WTC11 (cell line): Measurements from ENCODE around the gene MS4A13. TPM values are rescaled to one million over a fixed set of nuclear protein-coding genes. Genes with fewer than 3 reads are reported as not detected.
"Not testable (repeated sequence)": the region's sequence is repeated elsewhere in the genome, so short reads cannot be mapped to it uniquely, and the experiment has no call there.

Experiments used
- ATAC-seq: fragments of 200-7000 bp; cut with Tn5 transposase; 2 replicates; pipeline ENCODE4 v1.10.0; 2021; ENCODE audit warnings: mild to moderate bottlenecking, moderate library complexity
- CTCF ChIA-PET: fragments of 300-600 bp; sonication (Branson Sonifier 250); formaldehyde crosslinking; loops from one replicate; lab custom pipeline; 2021; ENCODE audit warnings: antibody characterized with exemption; lab: Charles Lee
- POLR2A ChIA-PET: fragments of 350-600 bp; sonication (Branson Sonifier 250); formaldehyde crosslinking; loops from one replicate; lab custom pipeline; 2021; ENCODE audit warnings: antibody characterized with exemption; lab: Charles Lee
- DNase-seq: peaks from one replicate; pipeline ENCODE4 v3.0.0; 2021; ENCODE audit warnings: low spot score
- H3K27ac Mint-ChIP-seq: 2 replicates; pipeline ENCODE4 v1.8.0; 2021; ENCODE audit warnings: mixed read lengths
- H3K27me3 Mint-ChIP-seq: 2 replicates; pipeline ENCODE4 v1.8.0; 2021; ENCODE audit warnings: low read depth, mild to moderate bottlenecking, moderate library complexity, mixed read lengths
- H3K36me3 Mint-ChIP-seq: 2 replicates; pipeline ENCODE4 v1.8.0; 2021; ENCODE audit warnings: mixed read lengths
- H3K4me1 Mint-ChIP-seq: 2 replicates; pipeline ENCODE4 v1.8.0; 2022; ENCODE audit warnings: mixed read lengths
- H3K4me3 Mint-ChIP-seq: 2 replicates; pipeline ENCODE4 v1.8.0; 2021; ENCODE audit warnings: mild to moderate bottlenecking, moderate library complexity, mixed read lengths
- H3K9me3 Mint-ChIP-seq: 2 replicates; pipeline ENCODE4 v1.8.0; 2021; ENCODE audit warnings: mixed read lengths
- ARID4B ChIP-seq: sonication (generic); formaldehyde crosslinking; IDR thresholded peaks from 2 replicates; pipeline ENCODE4 v1.8.0; 2023; ENCODE audit warnings: missing genetic modification reagents, mild to moderate bottlenecking, borderline replicate concordance
- ATF1 ChIP-seq: sonication (generic); formaldehyde crosslinking; IDR thresholded peaks from 2 replicates; pipeline ENCODE4 v1.8.1; 2023; ENCODE audit warnings: mild to moderate bottlenecking, moderate library complexity, missing genetic modification reagents
- CBFB ChIP-seq: sonication (generic); formaldehyde crosslinking; IDR thresholded peaks from 2 replicates; pipeline ENCODE4 v1.8.1; 2022; ENCODE audit warnings: mild to moderate bottlenecking, low read depth, missing genetic modification reagents
- E2F4 ChIP-seq: sonication (generic); formaldehyde crosslinking; IDR thresholded peaks from 2 replicates; pipeline ENCODE4 v1.8.1; 2022; ENCODE audit warnings: low read depth, mild to moderate bottlenecking, moderate library complexity, missing genetic modification reagents, borderline replicate concordance
- ELF4 ChIP-seq: sonication (generic); formaldehyde crosslinking; IDR thresholded peaks from 2 replicates; pipeline ENCODE4 v1.8.1; 2022; ENCODE audit warnings: low read depth, mild to moderate bottlenecking, moderate library complexity, missing genetic modification reagents
- ESRRA ChIP-seq: sonication (generic); formaldehyde crosslinking; IDR thresholded peaks from 2 replicates; pipeline ENCODE4 v1.8.1; 2022; ENCODE audit warnings: mild to moderate bottlenecking, missing genetic modification reagents, borderline replicate concordance
- HMGA2 ChIP-seq: fragments of 250-450 bp; sonication (Bioruptor Pico); IDR thresholded peaks from 2 replicates; pipeline ENCODE4 v1.4.0; 2021; ENCODE audit warnings: mild to moderate bottlenecking, moderate library complexity
- RELA ChIP-seq: sonication (generic); formaldehyde crosslinking; IDR thresholded peaks from 2 replicates; pipeline ENCODE4 v1.8.1; 2022; ENCODE audit warnings: missing genetic modification reagents, mild to moderate bottlenecking, borderline replicate concordance
- SMAD3 ChIP-seq: sonication (generic); formaldehyde crosslinking; IDR thresholded peaks from 2 replicates; pipeline ENCODE4 v1.8.0; 2022; ENCODE audit warnings: missing genetic modification reagents, mild to moderate bottlenecking, borderline replicate concordance
- SMAD4 ChIP-seq: sonication (generic); formaldehyde crosslinking; IDR thresholded peaks from 2 replicates; pipeline ENCODE4 v1.8.0; 2022; ENCODE audit warnings: mild to moderate bottlenecking, missing genetic modification reagents
- SOX15 ChIP-seq: fragments of 250-450 bp; sonication (Bioruptor Pico); IDR thresholded peaks from 2 replicates; pipeline ENCODE4 v1.9.0; 2021; ENCODE audit warnings: mild to moderate bottlenecking
- TEAD4 ChIP-seq: sonication (generic); formaldehyde crosslinking; IDR thresholded peaks from 2 replicates; pipeline ENCODE4 v1.8.0; 2022; ENCODE audit warnings: mild to moderate bottlenecking, missing genetic modification reagents
- TP53 ChIP-seq: sonication (generic); formaldehyde crosslinking; IDR thresholded peaks from 2 replicates; pipeline ENCODE4 v1.8.1; 2023; ENCODE audit warnings: mild to moderate bottlenecking, missing genetic modification reagents
- ZNF138 ChIP-seq: sonication (generic); formaldehyde crosslinking; conservative IDR thresholded peaks from 2 replicates; pipeline ENCODE4 v1.8.1; 2022; ENCODE audit warnings: mild to moderate bottlenecking, moderate library complexity, missing genetic modification reagents
- ZNF219 ChIP-seq: sonication (generic); formaldehyde crosslinking; IDR thresholded peaks from 2 replicates; pipeline ENCODE4 v1.8.0; 2023; ENCODE audit warnings: missing genetic modification reagents, mild to moderate bottlenecking, borderline replicate concordance
- ZNF425 ChIP-seq: fragments of 250-450 bp; sonication (Bioruptor Pico); conservative IDR thresholded peaks from 2 replicates; pipeline ENCODE4 v1.9.0; 2021; ENCODE audit warnings: mild to moderate bottlenecking
- ZNF671 ChIP-seq: fragments of 250-450 bp; sonication (Bioruptor Pico); IDR thresholded peaks from 2 replicates; pipeline ENCODE4 v1.8.0; 2021; ENCODE audit warnings: mild to moderate bottlenecking
- total RNA-seq: library from RNA; stranded (reverse); gene quantifications from 3 replicates; pipeline ENCODE4 v1.2.3, GENCODE V29; 2021

Gene MS4A13
- total RNA-seq, 1 experiment from 2014 or later = not detected

- TF ChIP-seq SOX15 (CRISPR knock-in tag) (no peak), ESRRA (CRISPR knock-in tag) (no peak), ATF1 (CRISPR knock-in tag) (no peak), ZNF425 (no peak), SMAD4 (no peak)
- CTCF ChIA-PET = no interaction called here
Observed at GRCh38 chr11:60530454-60531100, 15.4 kb downstream of the MS4A13 start.

GRCh38 chr11:60532383-60532782 is 17.2 kb downstream of the MS4A13 start:
- H3K9me3 Mint-ChIP-seq = peaks cover 23% of the 10 kb centered on the region
- POLR2A ChIA-PET, H3K27me3 Mint-ChIP-seq, H3K4me3 Mint-ChIP-seq, ATAC-seq, CTCF ChIA-PET, H3K27ac Mint-ChIP-seq: not testable (repeated sequence)
- H3K4me1 Mint-ChIP-seq = peaks cover 19% of the 10 kb centered on the region
- peaks cover 21% of the 10 kb centered on the region for H3K36me3 Mint-ChIP-seq
- DNase-seq = peak; percentile 21

More at GRCh38 chr11:60530454-60531100, 15.4 kb downstream of the MS4A13 start:
- Mint-ChIP-seq H3K9me3 (peaks cover 23% of the 10 kb centered on the region), H3K27ac (peak overlapping the region; percentile 57; the same call in 1 of the 2 replicates), H3K27me3 (peaks cover 4% of the 10 kb centered on the region), H3K36me3 (peaks cover 21% of the 10 kb centered on the region), H3K4me3 (no peak overlapping the region), H3K4me1 (peaks cover 19% of the 10 kb centered on the region)
- POLR2A ChIA-PET = no interaction called here
- DNase-seq (no peak), ATAC-seq (no peak)

GRCh38 chr11:60538627-60539026 is 23.4 kb downstream of the MS4A13 start:
- H3K9me3 Mint-ChIP-seq, H3K36me3 Mint-ChIP-seq, H3K27ac Mint-ChIP-seq, H3K4me1 Mint-ChIP-seq, DNase-seq, CTCF ChIA-PET, H3K27me3 Mint-ChIP-seq, H3K4me3 Mint-ChIP-seq, POLR2A ChIA-PET, ATAC-seq: not testable (repeated sequence)

GRCh38 chr11:60544077-60544476 is 28.9 kb downstream of the MS4A13 start:
- H3K36me3 Mint-ChIP-seq = no peaks in the 10 kb centered on the region
- DNase-seq (no peak), ATAC-seq (no peak)
- no peaks in the 10 kb centered on the region for H3K4me1 Mint-ChIP-seq
- peaks cover 11% of the 10 kb centered on the region for H3K9me3 Mint-ChIP-seq
- CTCF ChIA-PET = interaction anchor here (0.7 kb wide), 1 partner anchor 19 kb away, joined by 9 read pairs; no protein-coding TSS in a partner anchor
- no peak overlapping the region for H3K27ac Mint-ChIP-seq
- H3K27me3 Mint-ChIP-seq = no peaks in the 10 kb centered on the region
- no peak overlapping the region for H3K4me3 Mint-ChIP-seq
- POLR2A ChIA-PET = no interaction called here
- TF ChIP-seq ZNF671 (CRISPR knock-in tag) (no peak), ARID4B (CRISPR knock-in tag) (no peak), SMAD3 (CRISPR knock-in tag) (no peak), ELF4 (CRISPR knock-in tag) (no peak), E2F4 (CRISPR knock-in tag) (no peak), TEAD4 (no peak), ZNF219 (no peak), CBFB (CRISPR knock-in tag) (no peak), HMGA2 (CRISPR knock-in tag) (no peak), ZNF138 (CRISPR knock-in tag) (no peak), TP53 (CRISPR knock-in tag) (no peak), RELA (CRISPR knock-in tag) (no peak)
